ENCODE measurements around the gene ANKS6.

DNA sequence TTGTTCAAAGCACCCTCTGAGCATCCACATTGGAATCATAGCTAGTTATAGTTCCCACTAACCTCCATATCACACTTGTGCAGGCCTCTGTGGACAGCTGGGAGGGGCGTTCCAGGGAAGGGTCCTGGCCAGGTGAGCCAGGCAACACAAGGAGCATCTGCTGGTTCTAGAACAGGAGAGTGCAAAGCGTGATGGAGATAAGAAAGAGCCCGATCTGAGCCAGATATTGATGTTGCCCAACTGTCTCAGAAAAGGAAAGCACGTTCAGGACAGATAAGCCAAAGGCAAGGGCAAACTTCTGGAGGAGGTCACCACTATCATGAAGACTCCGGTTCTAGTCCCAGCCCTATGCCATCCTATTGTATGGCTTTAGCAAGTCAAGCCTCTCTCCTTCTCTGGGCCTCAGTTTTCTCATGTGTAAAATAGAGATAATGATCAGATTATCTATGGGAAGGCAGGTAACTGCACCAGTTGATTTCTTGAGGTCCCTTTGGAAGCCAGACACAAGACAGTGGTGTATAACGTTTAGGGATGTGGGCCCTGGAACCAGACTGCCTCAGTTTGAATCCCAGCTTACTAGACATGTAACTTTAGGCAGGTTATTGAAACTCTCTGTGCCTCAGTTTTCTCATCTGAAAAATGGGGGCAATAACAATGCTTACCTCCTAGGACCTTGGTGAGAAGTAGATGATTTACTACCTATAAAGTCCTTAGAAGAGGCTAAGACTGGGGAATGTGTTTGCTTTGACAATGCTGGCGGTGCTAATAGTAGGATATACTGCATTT lies 107.5 kb downstream of the ANKS6 start:
- TF ChIP-seq, protein P1, sequence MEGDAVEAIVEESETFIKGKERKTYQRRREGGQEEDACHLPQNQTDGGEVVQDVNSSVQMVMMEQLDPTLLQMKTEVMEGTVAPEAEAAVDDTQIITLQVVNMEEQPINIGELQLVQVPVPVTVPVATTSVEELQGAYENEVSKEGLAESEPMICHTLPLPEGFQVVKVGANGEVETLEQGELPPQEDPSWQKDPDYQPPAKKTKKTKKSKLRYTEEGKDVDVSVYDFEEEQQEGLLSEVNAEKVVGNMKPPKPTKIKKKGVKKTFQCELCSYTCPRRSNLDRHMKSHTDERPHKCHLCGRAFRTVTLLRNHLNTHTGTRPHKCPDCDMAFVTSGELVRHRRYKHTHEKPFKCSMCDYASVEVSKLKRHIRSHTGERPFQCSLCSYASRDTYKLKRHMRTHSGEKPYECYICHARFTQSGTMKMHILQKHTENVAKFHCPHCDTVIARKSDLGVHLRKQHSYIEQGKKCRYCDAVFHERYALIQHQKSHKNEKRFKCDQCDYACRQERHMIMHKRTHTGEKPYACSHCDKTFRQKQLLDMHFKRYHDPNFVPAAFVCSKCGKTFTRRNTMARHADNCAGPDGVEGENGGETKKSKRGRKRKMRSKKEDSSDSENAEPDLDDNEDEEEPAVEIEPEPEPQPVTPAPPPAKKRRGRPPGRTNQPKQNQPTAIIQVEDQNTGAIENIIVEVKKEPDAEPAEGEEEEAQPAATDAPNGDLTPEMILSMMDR (IDR thresholded peaks at IDR 0.05), result no peak
- TF ChIP-seq EP300 (IDR thresholded peaks at IDR 0.05), result no peak
- TF ChIP-seq POLR2A (IDR thresholded peaks at IDR 0.05; ENCODE audit: low read depth), result no peak

Measured in esophagus muscularis mucosa (tissue), 4 donors.